Ovary (tissue), 9 donors: ENCODE measurements around the gene KCNJ16. TPM values are rescaled to one million over a fixed set of nuclear protein-coding genes. Genes with fewer than 3 reads are reported as not detected.

Experiments used
- DNase-seq, 5 donors: peaks; one replicate each; pipeline ENCODE4 v3.0.0-alpha.2; 2019 to 2020
- H3K27ac ChIP-seq, 2 donors: fragments of 200-600 bp; one replicate each; pipeline versions ENCODE4 v1.5.1 to v1.8.0; 2019 to 2022
- H3K27me3 ChIP-seq: fragments of 200-600 bp; one replicate; pipeline ENCODE4 v1.8.0; 2022
- H3K36me3 ChIP-seq: fragments of 200-600 bp; sonication (generic); one replicate; pipeline ENCODE4 v1.5.1; 2019
- H3K4me1 ChIP-seq: one replicate; pipeline ENCODE4 v1.8.1; 2013; ENCODE audit warnings: mild to moderate bottlenecking, moderate library complexity; ENCODE audit not compliant: insufficient read depth
- H3K4me3 ChIP-seq: fragments of 200-600 bp; sonication (generic); one replicate; pipeline ENCODE4 v1.5.1; 2017
- H3K9me3 ChIP-seq, 2 donors: fragments of 200-600 bp in 1 of 2; sonication (generic) in 1 of 2; one replicate each; pipeline versions ENCODE4 v1.5.1 to v1.8.1; 2013 to 2019; ENCODE audit warnings: mild to moderate bottlenecking in 1 of 2, moderate library complexity in 1 of 2
- EP300 ChIP-seq: sonication (generic); formaldehyde crosslinking; IDR thresholded peaks from one replicate; pipeline ENCODE4 v1.6.1; 2017; ENCODE audit warnings: antibody characterized with exemption
- POLR2A ChIP-seq: fragments of 450-650 bp; IDR thresholded peaks from one replicate; pipeline ENCODE4 v1.6.1; 2017; ENCODE audit warnings: antibody characterized with exemption, mild to moderate bottlenecking, moderate library complexity
- WGBS, 3 donors: extraction: QIAGEN DNeasy Blood & Tissue Kit in 1 of 3; methylation state at CpG; one replicate each; pipeline versions ENCODE4 v1.1.5 to v1.1.7; 2013 to 2017; 5-methylcytosine and 5-hydroxymethylcytosine counted together
- intact Hi-C, 4 donors: fragments of 100-400 bp; cut with DNase I; formaldehyde crosslinking; loops; one replicate each; pipeline versions ENCODE4 v1.11.0 to v1.15.1; 2022 to 2023
- polyA plus RNA-seq, 2 donors: library from polyadenylated mRNA; stranded (reverse); fragments of 200-250 nt in 1 of 2; fragments of 350-450 nt in 1 of 2; fragmentation: Illumina TruSeq in 1 of 2; extraction: RNeasy Lipid Tissue Mini Kit (QIAGEN cat#74804) in 1 of 2; gene quantifications; one replicate each; pipeline ENCODE4 v1.2.3, GENCODE V29; 2013 to 2014
- total RNA-seq, 7 donors: library from RNA; depleted of rRNA in 2 of 7; stranded (reverse); fragments of >200 nt in 2 of 7; fragmentation: NEBNext Ultra II Directional in 3 of 7; extraction: Animal tissue kit (Norgen Biotek cat#: 25700) in 3 of 7; gene quantifications; one replicate each; pipeline versions ENCODE4 v1.1.0 to v1.2.4, GENCODE V29; 2016 to 2023
- TF ChIP-seq, protein P1 (sequence below), 3 donors: fragments of 450-650 bp in 2 of 3; fragments of 200-600 bp in 1 of 3; IDR thresholded peaks; one replicate each; pipeline versions ENCODE4 v1.5.1 to v1.8.0; 2016 to 2022; ENCODE audit warnings: antibody characterized with exemption in 3 of 3, mild to moderate bottlenecking in 1 of 3
- donor health status: DM: no; HTN: no; CAD: no; lungs with moderate emphysema.
- donor health status: DM: no; HTN: no; CAD: no.
- donor health status: Bipolar disorder and iron deficiency.
- donor health status: DM: yes; HTN: yes; CAD: no.
- donor health status: DM: no; HTN: no; CAD: no.
- donor health status: DM: yes; HTN: yes; CAD: no.

The KCNJ16 gene
- total and polyA plus RNA-seq, 9 donors: 0.04 to 7.2 (median 0.25) TPM; not detected in 1

DNA sequence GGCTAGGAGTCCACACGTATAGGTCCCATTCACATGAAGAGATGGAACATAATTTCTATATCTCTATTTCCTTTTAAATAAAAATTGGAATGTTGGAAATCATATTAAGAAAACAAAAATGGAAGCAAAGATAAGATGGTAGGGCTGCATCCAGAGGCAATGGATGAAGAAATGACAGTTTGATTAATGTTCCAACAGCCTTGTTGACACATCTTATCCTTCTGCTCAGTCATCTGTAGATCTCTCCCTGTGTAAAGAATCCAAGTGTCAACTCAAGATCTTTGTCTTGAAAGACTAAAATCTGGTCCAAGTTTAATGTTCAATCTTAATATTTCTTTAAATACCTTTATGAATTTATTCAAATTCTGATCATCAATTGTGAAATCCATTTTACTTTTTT is 86.5 kb downstream of the KCNJ16 start:
- TF ChIP-seq, protein P1, sequence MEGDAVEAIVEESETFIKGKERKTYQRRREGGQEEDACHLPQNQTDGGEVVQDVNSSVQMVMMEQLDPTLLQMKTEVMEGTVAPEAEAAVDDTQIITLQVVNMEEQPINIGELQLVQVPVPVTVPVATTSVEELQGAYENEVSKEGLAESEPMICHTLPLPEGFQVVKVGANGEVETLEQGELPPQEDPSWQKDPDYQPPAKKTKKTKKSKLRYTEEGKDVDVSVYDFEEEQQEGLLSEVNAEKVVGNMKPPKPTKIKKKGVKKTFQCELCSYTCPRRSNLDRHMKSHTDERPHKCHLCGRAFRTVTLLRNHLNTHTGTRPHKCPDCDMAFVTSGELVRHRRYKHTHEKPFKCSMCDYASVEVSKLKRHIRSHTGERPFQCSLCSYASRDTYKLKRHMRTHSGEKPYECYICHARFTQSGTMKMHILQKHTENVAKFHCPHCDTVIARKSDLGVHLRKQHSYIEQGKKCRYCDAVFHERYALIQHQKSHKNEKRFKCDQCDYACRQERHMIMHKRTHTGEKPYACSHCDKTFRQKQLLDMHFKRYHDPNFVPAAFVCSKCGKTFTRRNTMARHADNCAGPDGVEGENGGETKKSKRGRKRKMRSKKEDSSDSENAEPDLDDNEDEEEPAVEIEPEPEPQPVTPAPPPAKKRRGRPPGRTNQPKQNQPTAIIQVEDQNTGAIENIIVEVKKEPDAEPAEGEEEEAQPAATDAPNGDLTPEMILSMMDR (IDR thresholded peaks at IDR 0.05): no peak
- TF ChIP-seq EP300: no peak
- no peak for TF ChIP-seq POLR2A
- WGBS, 3 donors: 57 to 75% (median 57%) methylated on average over 1 of the region's 1 CpG
- intact Hi-C loops: loop anchor here in 1 of 4 donors (10.0 kb wide), 1 partner anchor 597 kb away; no protein-coding TSS in a partner anchor

DNA sequence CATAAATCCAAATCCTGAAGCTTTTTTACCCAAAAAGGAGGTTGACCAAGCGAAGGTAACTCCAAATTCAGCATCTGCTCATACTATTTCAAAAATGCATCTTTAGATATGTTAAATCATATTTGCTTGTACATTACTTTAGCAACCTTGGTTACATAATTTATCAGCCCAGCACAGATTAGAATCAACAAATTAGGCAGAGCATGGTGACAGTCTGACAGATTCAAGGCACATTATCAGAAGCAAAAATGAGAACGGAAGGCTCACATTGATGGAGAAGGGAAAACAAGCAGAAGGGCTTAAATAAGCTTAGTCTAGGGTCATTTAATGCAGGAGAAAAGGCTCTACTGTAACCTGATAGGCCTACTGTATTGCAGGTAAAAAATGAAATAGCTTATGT is 90.4 kb downstream of the KCNJ16 start:
- DNase-seq: no peak
- no peak overlapping the region for H3K4me3 ChIP-seq
- intact Hi-C loops: loop anchor here in 1 of 4 donors (10.0 kb wide), 1 partner anchor 601 kb away; no protein-coding TSS in a partner anchor
- H3K27me3 ChIP-seq: no peaks in the 10 kb centered on the region
- H3K9me3 ChIP-seq: no peaks in the 10 kb centered on the region
- 83 to 87% (median 84%) methylated on average over 2 of the region's 2 CpGs for WGBS, 3 donors
- TF ChIP-seq, protein P1 (IDR thresholded peaks at IDR 0.05): no peak
- no peak for TF ChIP-seq POLR2A
- no peak for TF ChIP-seq EP300
- peaks cover 5% of the 10 kb centered on the region for H3K4me1 ChIP-seq
- no peak overlapping the region for H3K27ac ChIP-seq
- no peaks in the 10 kb centered on the region for H3K36me3 ChIP-seq

More for the DNA sequence above, 86.5 kb downstream of the KCNJ16 start:
- DNase-seq: no peak
- H3K9me3 ChIP-seq: no peaks in the 10 kb centered on the region
- no peaks in the 10 kb centered on the region for H3K4me1 ChIP-seq
- H3K27ac ChIP-seq: no peak overlapping the region
- no peaks in the 10 kb centered on the region for H3K36me3 ChIP-seq
- H3K4me3 ChIP-seq: no peak overlapping the region
- H3K27me3 ChIP-seq: no peaks in the 10 kb centered on the region

DNA sequence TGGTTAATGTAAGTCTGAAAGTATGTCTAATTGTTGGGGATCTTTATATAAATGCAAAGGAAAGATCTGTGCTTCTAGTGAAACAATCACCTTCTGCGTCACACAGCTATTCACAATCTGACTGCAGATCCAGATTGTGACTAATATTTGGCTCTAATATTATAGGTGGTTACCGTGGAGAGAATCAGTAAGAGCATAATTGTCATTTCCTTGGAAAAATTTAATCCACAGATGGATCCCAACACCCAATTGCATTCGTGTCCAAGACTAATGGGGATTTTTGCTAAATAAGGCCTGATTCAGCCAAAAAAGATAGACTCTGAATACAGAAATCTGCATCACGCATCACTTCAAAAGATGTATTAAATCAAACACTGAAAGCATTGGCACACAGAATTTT is 91.6 kb downstream of the KCNJ16 start:
- H3K4me1 ChIP-seq: peaks cover 5% of the 10 kb centered on the region
- H3K27ac ChIP-seq: no peak overlapping the region
- H3K4me3 ChIP-seq: no peak overlapping the region
- H3K9me3 ChIP-seq: no peaks in the 10 kb centered on the region
- H3K27me3 ChIP-seq: no peaks in the 10 kb centered on the region
- intact Hi-C loops: loop anchor here in 1 of 4 donors (10.0 kb wide), 1 partner anchor 602 kb away; no protein-coding TSS in a partner anchor
- WGBS, 3 donors: 76 to 81% (median 78%) methylated on average over 4 of the region's 4 CpGs
- no peak for DNase-seq
- TF ChIP-seq POLR2A (no peak), EP300 (no peak)
- TF ChIP-seq, protein P1 (IDR thresholded peaks at IDR 0.05): no peak
- no peaks in the 10 kb centered on the region for H3K36me3 ChIP-seq

DNA sequence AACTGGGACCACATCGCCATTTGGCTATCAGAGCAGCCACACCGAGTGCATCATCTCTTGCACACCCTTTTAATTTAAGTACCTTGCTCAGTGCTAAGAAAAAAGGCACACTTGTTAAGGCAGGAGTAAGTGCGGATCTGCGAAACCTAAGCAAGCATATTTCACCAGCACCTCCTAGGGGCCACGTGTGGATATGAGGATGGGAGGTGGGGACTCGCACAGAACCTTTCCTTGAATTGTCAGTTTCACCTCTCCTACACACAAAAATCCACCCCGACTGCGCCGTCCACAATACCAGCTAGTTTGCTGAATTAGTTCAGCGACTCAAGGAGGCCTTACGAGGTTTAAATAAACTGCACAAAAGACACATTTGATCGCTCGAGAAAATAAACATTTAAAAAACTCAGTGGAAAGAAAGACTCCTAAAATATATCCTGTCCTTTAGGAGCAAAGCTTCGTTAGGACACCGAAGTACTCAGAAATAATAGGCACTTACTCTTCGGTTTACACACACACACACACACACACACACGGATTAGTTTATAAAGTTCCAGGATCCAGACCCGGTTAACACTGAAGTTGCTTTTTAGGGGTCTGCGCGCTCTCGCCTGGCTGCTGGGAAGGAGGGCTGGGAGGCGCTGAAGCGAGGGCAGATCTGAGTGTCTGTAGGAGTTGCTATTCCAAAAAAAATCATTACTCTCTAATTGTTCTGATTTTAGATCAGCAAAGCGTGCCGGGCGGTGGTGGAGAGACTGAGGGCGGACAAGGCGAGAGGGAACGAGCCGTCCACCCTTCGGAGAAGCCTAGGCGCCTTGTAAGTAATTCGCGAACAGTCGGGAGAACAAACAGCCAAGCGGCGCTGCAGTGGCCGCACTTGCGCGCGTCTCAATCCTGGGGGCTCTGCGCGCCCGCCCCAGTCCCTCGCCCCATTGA is 93.3 kb downstream of the KCNJ16 start:
- DNase-seq: peak; percentile 43 to 69 (median 53)
- intact Hi-C loops: loop anchor here in 1 of 4 donors (10.0 kb wide), 1 partner anchor 604 kb away; no protein-coding TSS in a partner anchor
- TF ChIP-seq, protein P1 (IDR thresholded peaks at IDR 0.05): peak in 2 of 3 donors; percentile 7 to 21
- TF ChIP-seq EP300 (no peak), POLR2A (no peak)

More for the DNA sequence above, 93.3 kb downstream of the KCNJ16 start:
- Histone ChIP-seq H3K4me1 (peaks cover 5% of the 10 kb centered on the region), H3K4me3 (peak overlapping the region; percentile 57), H3K36me3 (no peaks in the 10 kb centered on the region), H3K9me3 (no peaks in the 10 kb centered on the region), H3K27me3 (no peaks in the 10 kb centered on the region), H3K27ac (peak overlapping the region; percentile 78 to 86)
- 2 to 3% (median 2%) methylated on average over 43 to 45 of the region's 45 CpGs for WGBS, 3 donors
